T-helper 1 cell treated with Interleukin-12 subunit alpha and Interleukin-12 subunit beta and Interleukin-4 antibody, amounts not matched to agents 30 ng/mL and 1 ng/mL, for 36 hours (primary cell): ENCODE results near the gene ST8SIA6. TPM values are rescaled to one million over a fixed set of nuclear protein-coding genes. Genes with fewer than 3 reads are reported as not detected.
"Not testable (repeated sequence)": the region's sequence is repeated elsewhere in the genome, so short reads cannot be mapped to it uniquely, and the experiment has no call there.

ENCODE experiments used
- intact Hi-C: fragments of 100-400 bp; cut with micrococcal nuclease; formaldehyde crosslinking; loops from one replicate; pipeline ENCODE4 v1.15.1; 2024
- total RNA-seq: library from RNA; stranded (reverse); gene quantifications from 2 replicates; pipeline ENCODE4 v1.2.3, GENCODE V29; 2022

The ST8SIA6 gene
- total RNA-seq, 1 donor from 2014 or later = 0.34 TPM

- intact Hi-C loops = no loop called here
Measured at GRCh38 chr10:17353568-17354300, 100.7 kb downstream of the ST8SIA6 start.

- intact Hi-C loops = no loop called here
Measured at GRCh38 chr10:17352583-17352982, 101.8 kb downstream of the ST8SIA6 start.

- intact Hi-C loops = no loop called here
Measured at GRCh38 chr10:17351506-17351905, 102.9 kb downstream of the ST8SIA6 start.

GRCh38 chr10:17349717-17350116 is 104.7 kb downstream of the ST8SIA6 start:
- intact Hi-C loops = no loop called here

- intact Hi-C loops = no loop called here
Measured at GRCh38 chr10:17348501-17349349, 105.7 kb downstream of the ST8SIA6 start.

- intact Hi-C loops = no loop called here
Measured at GRCh38 chr10:17348011-17348500, 106.3 kb downstream of the ST8SIA6 start.

- intact Hi-C loops = no loop called here
Measured at GRCh38 chr10:17344206-17344605, 110.2 kb downstream of the ST8SIA6 start.

- intact Hi-C loops = no loop called here
Measured at GRCh38 chr10:17343118-17343517, 111.3 kb downstream of the ST8SIA6 start.

- intact Hi-C loops = no loop called here
Measured at GRCh38 chr10:17340144-17340829, 114.1 kb downstream of the ST8SIA6 start.

- intact Hi-C loops = no loop called here
Measured at GRCh38 chr10:17335065-17335464, 119.3 kb downstream of the ST8SIA6 start.

GRCh38 chr10:17330501-17330900 is 123.9 kb downstream of the ST8SIA6 start:
- intact Hi-C loops = no loop called here

GRCh38 chr10:17326377-17326776 is 128.0 kb downstream of the ST8SIA6 start:
- intact Hi-C loops = no loop called here

GRCh38 chr10:17321957-17322356 is 132.4 kb downstream of the ST8SIA6 start:
- intact Hi-C loops = not testable (repeated sequence)

GRCh38 chr10:17316488-17317170 is 137.8 kb downstream of the ST8SIA6 start:
- intact Hi-C loops = no loop called here

GRCh38 chr10:17309435-17309834 is 145.0 kb downstream of the ST8SIA6 start:
- intact Hi-C loops = no loop called here

- intact Hi-C loops = no loop called here
Measured at GRCh38 chr10:17307123-17307522, 147.3 kb downstream of the ST8SIA6 start.

- intact Hi-C loops = no loop called here
Measured at GRCh38 chr10:17292375-17292774, 162.0 kb downstream of the ST8SIA6 start.

GRCh38 chr10:17290226-17290625 is 164.2 kb downstream of the ST8SIA6 start:
- intact Hi-C loops = loop anchor here (1.0 kb wide), 1 partner anchor 140 kb away; no protein-coding TSS in a partner anchor

- intact Hi-C loops = loop anchor here (1.0 kb wide), 1 partner anchor 141 kb away; no protein-coding TSS in a partner anchor
Measured at GRCh38 chr10:17289763-17290162, 164.6 kb downstream of the ST8SIA6 start.

GRCh38 chr10:17286562-17287550 is 167.5 kb downstream of the ST8SIA6 start:
- intact Hi-C loops = no loop called here
